Measurements from ENCODE around the gene ZDHHC1.

The ZDHHC1 gene, protein sequence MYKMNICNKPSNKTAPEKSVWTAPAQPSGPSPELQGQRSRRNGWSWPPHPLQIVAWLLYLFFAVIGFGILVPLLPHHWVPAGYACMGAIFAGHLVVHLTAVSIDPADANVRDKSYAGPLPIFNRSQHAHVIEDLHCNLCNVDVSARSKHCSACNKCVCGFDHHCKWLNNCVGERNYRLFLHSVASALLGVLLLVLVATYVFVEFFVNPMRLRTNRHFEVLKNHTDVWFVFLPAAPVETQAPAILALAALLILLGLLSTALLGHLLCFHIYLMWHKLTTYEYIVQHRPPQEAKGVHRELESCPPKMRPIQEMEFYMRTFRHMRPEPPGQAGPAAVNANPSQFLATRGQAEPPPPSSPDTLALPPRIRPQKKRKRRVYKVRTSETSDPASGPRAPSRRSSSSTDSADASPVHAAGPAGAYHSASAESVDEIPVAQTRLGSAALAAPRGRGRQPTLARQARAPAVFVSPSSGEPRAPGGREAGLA

DNA sequence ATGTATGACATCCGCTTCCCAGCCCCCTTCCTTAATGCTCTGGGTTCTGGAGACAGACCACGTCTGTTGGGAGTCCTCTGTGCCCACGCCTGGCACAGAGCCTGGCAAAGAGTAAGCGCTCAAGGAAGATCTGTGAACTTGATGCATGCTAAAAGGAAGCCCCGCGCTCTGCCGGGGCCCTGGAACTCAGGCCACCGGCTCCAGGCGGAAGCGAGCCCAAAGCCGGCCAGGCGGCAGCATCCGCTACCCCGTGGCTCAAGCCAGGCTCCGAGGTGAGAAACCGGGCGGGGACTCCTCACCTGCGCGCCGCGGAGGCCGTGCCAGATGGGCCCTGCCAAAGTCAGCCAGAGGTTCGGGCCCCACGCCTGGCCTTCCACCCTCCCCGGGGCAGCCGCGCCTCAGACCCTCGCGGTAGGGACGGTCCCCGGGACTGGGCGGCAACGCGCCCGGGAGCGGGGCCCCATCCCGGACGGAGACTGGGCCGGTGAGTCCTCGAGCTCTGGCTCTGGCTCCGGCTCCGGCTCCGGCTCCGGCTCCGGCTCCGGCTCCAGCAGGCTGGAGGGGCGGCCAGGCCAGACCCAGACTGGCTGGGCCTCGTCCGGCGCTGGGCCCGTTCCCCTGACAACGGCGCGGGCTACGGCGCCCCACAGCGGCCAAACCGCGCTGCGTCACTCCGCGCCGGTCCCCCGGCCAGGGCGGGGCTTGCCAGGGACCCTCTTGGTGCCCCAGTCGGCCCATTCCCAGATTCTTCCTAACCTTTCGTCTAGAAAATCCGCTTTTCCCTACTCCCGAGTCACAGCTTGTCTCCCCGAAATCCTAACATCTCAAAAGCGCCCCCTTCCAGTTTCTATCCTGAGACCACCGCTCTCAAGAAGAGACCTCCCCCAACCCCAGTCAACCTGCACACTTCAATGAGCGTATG, at the start of gene ZDHHC1:
ZDHHC1 (minus strand) TSS at position 606 of the 922 bp plus-strand sequence. CDS start 8,702 bp downstream, outside the sequence.
- peak within 1 kb of the TSS; percentile 44; the same call in 1 of the 2 replicates for H3K4me3 ChIP-seq (ENCODE audit: low read length)
- TF ChIP-seq ZNF274 (IDR thresholded peaks at IDR 0.05; ENCODE audit: low read depth, low read length), result no peak

DNA sequence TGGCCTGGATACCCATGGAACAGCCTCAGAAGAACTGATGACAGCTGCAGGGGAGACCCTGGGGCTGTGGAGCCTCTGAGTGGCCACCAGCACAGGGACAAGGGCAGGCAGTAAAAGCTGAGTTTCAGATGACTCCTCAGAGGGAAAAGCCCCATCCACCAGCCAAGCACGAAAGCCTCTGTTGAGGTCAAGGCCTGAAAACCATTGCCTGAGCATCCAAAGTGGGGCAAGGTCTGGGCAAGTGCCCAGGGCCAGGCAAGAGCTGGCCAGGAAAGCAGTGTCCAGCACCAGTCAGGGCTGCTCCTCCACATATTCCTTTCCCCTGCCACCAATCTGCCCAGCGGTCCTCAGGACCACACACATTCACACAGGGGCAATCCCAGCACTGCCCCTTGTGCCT, 48.3 kb upstream of the ZDHHC1 start:
- H3K4me3 ChIP-seq (ENCODE audit: low read length), result no peak overlapping the region
- TF ChIP-seq ZNF274 (IDR thresholded peaks at IDR 0.05; ENCODE audit: low read depth, low read length), result no peak

DNA sequence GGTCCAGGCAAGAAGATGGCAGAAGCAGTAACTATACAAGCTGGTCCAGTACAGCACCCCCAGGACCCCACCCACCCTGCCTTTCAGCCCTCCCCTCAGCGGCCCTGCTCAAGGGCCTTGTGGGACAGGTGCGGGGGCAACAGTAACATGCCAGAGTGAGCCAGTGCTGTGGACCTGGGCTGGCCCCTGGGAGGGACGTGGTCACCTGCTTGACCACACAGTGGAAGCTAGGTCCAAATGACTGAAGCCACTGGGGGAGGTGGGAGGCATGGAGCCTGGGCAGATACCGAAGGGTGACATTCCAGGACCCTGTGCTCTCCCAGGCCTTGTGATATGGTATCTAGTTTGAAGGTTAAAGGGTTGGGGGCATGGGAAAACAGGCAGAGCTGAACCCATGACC, 47.4 kb upstream of the ZDHHC1 start:
- no peak overlapping the region for H3K4me3 ChIP-seq (ENCODE audit: low read length)
- TF ChIP-seq ZNF274 (IDR thresholded peaks at IDR 0.05; ENCODE audit: low read depth, low read length), result no peak

DNA sequence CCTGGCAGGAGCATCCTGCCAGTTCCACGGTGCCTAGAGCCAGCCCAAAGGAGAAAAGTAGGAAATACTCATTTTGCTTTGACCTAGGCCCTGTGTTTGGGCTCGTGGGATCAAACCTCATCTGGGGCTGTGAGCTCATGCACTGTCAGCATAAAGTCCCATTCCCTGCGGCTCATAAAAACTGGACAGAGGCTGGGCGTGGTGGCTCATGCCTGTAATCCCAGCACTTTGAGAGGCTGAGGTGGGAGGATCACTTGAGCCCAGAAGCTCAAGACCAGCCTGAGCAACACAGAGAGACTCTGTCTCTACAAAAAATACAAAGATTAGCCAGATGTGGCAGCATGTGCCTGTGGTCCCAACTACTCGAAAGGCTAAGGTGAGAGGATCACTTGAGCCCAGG, 46.8 kb upstream of the ZDHHC1 start:
- no peak overlapping the region for H3K4me3 ChIP-seq (ENCODE audit: low read length)
- no peak for TF ChIP-seq ZNF274 (IDR thresholded peaks at IDR 0.05; ENCODE audit: low read depth, low read length)

DNA sequence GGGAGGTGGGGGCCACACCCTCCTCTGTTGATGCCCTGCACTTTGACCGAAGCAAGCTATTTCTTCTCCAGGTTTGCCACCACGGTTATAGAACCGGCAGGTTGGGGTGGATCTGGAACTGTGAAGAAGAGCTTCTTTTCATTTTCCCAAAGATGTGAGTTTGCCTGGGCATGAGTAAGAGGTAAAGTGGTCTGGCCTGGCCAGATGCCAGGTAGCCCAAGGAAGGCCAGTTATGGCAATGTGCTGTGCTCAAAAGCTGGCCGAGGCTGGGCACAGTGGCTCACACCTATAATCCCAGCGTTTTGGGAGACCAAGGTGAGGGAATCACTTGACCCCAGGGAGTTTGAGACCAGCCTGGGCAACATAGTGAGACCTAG, 46.0 kb upstream of the ZDHHC1 start:
- H3K4me3 ChIP-seq (ENCODE audit: low read length), result no peak overlapping the region
- TF ChIP-seq ZNF274 (IDR thresholded peaks at IDR 0.05; ENCODE audit: low read depth, low read length), result no peak

DNA sequence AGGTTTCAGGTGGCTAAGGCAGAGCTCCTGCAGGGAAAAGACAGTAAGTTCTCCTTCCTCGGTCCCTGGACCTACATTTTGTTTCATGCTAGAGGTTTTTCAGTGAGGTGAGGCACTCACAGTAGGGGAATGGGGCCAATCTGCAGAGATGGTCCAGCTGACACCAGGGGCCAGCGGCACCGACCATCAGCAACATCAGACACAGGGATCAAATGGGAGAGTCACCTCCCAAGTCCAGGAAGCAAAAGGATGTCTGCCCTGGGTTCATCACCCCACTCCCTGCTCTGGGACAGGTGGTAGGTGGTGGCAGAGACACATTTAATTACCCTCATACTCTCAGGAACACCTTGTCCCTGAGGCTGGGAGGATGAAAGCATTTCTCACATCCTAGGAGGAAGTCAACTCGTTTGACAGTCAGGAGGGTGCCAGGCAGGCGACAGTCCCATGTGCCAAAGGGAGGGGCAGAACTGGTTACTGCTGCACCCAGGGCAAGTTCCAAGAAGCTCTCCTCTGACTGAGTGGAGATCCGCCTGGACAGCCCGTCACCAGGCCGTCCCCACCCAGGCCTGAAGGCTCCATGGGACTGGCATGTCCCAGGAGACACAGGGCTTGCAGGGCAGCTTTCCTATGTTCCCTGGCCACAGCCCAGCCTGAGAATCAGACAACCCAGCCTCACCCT, 45.5 kb upstream of the ZDHHC1 start:
- TF ChIP-seq ZNF274 (IDR thresholded peaks at IDR 0.05; ENCODE audit: low read depth, low read length), result no peak
- H3K4me3 ChIP-seq (ENCODE audit: low read length), result no peak overlapping the region

DNA sequence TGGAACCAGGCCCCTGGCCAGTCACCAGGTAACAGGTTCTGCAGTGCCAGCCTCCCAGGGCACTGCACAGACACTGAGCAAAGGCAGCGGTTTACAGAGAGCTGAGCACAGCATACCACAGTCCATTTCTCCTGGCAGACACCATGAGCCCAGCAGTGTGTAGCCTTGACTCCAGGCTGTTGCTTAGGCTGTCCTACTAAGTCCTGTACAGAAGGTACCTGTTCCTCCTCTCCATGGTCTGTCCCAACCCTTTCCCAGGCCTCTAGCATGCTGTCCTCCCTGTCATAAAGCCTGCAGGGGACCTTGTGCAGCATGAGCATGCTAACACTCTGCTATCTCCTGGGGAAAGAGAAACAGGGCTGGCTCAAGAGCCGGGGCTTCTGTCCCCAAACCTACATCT, 44.7 kb upstream of the ZDHHC1 start:
- TF ChIP-seq ZNF274 (IDR thresholded peaks at IDR 0.05; ENCODE audit: low read depth, low read length), result no peak
- H3K4me3 ChIP-seq (ENCODE audit: low read length), result no peak overlapping the region

DNA sequence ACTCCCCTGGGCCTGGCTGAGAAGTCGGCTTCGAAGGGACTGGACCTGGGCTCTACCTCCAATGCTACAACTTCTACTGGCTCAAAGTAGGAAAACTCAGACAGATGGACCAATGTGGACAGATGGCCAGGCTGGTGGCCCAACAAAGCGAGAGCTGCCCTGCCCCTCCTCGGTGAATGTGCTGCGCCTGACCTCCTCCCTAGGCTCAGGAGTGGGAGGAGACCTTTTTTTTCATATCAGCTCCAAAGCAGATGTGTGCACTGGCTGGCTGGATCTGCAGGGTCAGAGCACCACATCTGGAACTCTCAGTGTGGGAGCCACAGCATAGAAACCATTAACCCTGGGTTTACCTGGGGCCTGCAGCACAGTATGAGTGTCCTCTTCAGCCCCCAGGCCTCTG, 43.9 kb upstream of the ZDHHC1 start:
- no peak overlapping the region for H3K4me3 ChIP-seq (ENCODE audit: low read length)
- no peak for TF ChIP-seq ZNF274 (IDR thresholded peaks at IDR 0.05; ENCODE audit: low read depth, low read length)

DNA sequence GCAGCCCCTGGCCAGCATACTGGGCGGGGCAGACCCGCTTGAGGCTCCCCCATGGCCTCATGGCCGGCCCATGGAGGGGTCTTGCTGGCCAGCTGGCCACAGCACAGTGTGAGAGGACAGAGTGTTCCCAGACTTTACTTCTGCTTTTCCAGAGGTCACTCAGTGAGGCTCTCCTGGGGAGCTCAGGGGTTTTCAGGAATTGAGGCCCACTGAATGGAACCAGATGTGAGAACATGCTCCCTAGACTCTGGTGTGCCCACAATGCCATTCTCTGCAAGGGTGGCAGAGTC, 43.5 kb upstream of the ZDHHC1 start:
- H3K4me3 ChIP-seq (ENCODE audit: low read length), result no peak overlapping the region
- TF ChIP-seq ZNF274 (IDR thresholded peaks at IDR 0.05; ENCODE audit: low read depth, low read length), result no peak

DNA sequence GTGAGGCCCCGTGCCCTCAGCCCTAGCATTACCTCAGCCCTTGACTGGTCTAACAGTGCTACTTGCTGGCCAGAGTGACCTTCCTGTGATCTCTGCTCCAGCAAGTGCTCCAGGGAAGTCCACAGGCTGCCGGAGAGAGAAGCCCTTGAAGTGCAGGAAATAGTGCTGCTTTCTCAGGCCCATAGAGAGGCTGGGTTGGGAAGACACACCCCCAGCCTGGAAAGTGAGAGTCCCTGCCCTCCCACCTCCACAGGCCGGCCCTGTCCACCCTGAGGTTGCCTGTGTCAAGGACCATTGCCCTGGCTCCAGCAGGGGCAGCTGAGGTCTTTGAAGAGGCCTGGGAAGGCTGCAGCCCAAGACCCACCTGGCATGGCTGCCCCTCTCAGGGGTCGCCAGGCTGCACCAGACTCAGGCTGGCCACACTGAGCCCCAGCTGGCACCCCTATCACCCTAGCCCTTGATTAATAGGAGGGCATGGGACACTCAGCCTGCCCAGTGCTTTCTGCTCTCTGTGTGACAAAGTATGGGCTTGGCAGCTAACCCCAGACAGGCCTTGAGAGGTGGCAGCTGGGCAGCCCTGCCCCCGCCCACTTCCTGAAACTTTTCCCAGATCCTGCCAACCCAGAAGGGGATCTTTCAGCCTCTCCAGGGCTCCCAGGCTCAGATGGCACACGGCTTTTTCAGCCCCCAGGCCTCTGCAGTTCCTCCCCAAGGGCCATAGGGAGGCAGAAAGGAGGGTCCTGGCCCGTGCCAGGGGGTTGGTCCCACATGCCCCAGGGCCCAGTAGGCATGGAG, 43.0 kb upstream of the ZDHHC1 start:
- H3K4me3 ChIP-seq (ENCODE audit: low read length), result no peak overlapping the region
- TF ChIP-seq ZNF274 (IDR thresholded peaks at IDR 0.05; ENCODE audit: low read depth, low read length), result no peak

DNA sequence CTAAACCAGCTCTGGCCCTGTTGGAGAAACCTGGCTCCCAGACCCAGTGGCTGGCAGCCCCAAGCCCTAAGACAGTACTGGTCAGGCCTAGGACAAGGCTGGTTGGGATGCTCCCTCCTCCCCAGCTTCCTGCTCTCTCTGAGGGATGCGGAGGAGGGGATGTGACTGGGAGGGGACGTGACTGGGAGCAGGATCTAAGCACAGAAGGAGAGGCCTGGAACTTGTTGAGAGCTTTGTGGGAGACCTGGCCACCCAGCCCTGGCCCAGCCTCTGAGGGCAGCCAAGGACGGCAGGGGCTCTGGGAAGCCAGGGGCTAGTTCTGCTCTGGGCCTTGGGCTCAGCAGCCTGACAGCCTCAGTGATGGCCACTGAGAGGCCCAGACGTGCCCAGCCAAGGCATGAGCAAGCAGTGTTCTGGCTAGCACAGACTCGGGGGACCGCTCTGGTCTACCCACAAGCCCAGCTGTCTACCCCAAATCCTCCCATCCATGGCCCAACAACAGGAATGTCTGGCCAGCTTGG, 41.9 kb upstream of the ZDHHC1 start:
- H3K4me3 ChIP-seq (ENCODE audit: low read length), result no peak overlapping the region
- TF ChIP-seq ZNF274 (IDR thresholded peaks at IDR 0.05; ENCODE audit: low read depth, low read length), result no peak

DNA sequence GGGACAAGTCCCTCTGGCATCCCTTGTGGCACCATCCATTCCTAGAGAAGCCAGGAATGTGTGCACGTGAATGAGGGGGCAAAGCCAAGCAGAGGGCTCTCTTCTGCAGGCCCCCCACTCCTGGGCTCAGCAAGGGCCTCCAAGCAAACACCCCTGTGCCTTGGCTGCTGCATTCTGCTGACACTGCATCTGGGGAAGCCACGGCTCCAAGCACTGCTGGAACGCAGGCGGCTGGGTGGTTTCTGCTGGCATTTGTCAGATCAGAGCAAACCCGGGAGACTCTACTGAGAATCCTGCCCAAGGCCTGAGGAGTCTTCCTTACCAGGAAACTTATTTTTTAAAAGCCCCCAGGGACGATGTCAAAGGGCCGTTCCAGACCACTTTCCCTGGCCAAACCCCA, 41.3 kb upstream of the ZDHHC1 start:
- no peak overlapping the region for H3K4me3 ChIP-seq (ENCODE audit: low read length)
- no peak for TF ChIP-seq ZNF274 (IDR thresholded peaks at IDR 0.05; ENCODE audit: low read depth, low read length)

DNA sequence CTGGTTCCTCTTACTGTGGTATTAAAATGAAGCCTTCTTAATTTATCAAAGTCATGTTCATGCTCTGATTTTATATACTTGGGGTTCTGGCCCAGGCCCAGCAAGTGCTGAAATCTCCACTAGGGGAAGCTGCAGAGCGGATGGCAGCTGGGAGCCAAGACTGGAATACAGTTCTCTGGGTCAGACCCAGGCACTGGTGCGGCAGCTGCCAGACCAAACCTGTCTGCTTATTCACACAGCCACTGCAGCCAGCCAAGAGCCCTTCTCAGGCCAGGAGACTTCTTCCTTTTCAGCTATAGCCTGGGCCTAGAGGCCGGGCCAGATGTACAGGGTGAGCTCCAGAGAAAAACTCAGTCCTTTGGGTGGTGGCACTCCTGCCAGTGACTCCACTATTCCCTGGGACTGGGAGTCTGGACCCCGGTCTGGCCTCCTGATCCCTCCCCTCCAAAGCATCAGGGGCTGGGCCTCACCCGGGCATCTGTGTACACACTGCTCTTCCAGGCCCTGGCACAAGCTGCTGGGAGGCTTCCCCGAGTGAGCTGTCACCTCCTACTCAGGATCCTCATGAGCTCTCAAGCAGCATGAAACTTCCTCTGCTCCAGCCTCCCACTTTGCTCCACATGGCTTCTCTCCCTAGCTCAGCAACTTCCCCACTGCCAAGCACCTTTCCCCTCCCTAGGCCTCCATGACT, 40.3 kb upstream of the ZDHHC1 start:
- TF ChIP-seq ZNF274 (IDR thresholded peaks at IDR 0.05; ENCODE audit: low read depth, low read length), result no peak
- no peak overlapping the region for H3K4me3 ChIP-seq (ENCODE audit: low read length)

Measured in GM08714 (cell line).